Endothelial cell of umbilical vein (primary cell): ENCODE measurements around the gene ATP6V0C. TPM values are rescaled to one million over a fixed set of nuclear protein-coding genes. Genes with fewer than 3 reads are reported as not detected.

Experiments
- BruUV-seq: library from RNA; stranded (reverse); fragments of 400-500 nt; replicated peaks from 2 replicates; lab custom pipeline; 2021; lab: Mats Ljungman, UMichigan
- CTCF ChIA-PET: fragments of 300-600, 350-600 bp; sonication (Branson Sonifier 250); formaldehyde crosslinking; loops from one replicate; lab custom pipeline; 2021; ENCODE audit warnings: antibody characterized with exemption, inconsistent platforms; lab: Charles Lee
- POLR2A ChIA-PET: fragments of 300-600, 350-600 bp; sonication (Branson Sonifier 250); formaldehyde crosslinking; loops from one replicate; lab custom pipeline; 2021; ENCODE audit warnings: antibody characterized with exemption, inconsistent platforms; lab: Charles Lee
- DNase-seq: peaks from one replicate; pipeline ENCODE4 v3.0.0-alpha.2; 2011; ENCODE audit warnings: low read depth, low spot score
- FAIRE-seq: peaks from 2 replicates; lab custom pipeline; 2011; peaks lifted over from hg19 to GRCh38; lab: Jason Lieb, UNC
- H2AFZ ChIP-seq: 2 replicates; pipeline ENCODE4 v1.6.0; 2012; ENCODE audit warnings: low read depth, low read length, control low read depth, inconsistent platforms
- H3K27ac ChIP-seq: 2 replicates; pipeline ENCODE4 v1.5.1; 2011; ENCODE audit warnings: low read depth, mild to moderate bottlenecking, control low read depth, low read length, moderate library complexity; ENCODE audit not compliant: insufficient read depth
- H3K27me3 ChIP-seq, 2 experiments: 2 replicates each; pipeline versions ENCODE4 v1.6.0 to v1.6.1; 2011; ENCODE audit warnings: low read length in 2 of 2, mixed read lengths in 1 of 2; ENCODE audit not compliant: control insufficient read depth in 2 of 2, insufficient read depth in 2 of 2
- H3K36me3 ChIP-seq, 2 experiments: 2 replicates in 1 of 2; 3 replicates in 1 of 2; pipeline ENCODE4 v1.5.1; 2011; ENCODE audit warnings: low read length in 2 of 2, mild to moderate bottlenecking in 1 of 2, moderate library complexity in 1 of 2; ENCODE audit not compliant: control insufficient read depth in 2 of 2, insufficient read depth in 2 of 2; ENCODE audit errors: extremely low read depth in 1 of 2
- H3K4me1 ChIP-seq: 3 replicates; pipeline ENCODE4 v1.5.1; 2011; ENCODE audit warnings: mild to moderate bottlenecking, low read length; ENCODE audit not compliant: control insufficient read depth, insufficient read depth; ENCODE audit errors: extremely low read depth
- H3K4me2 ChIP-seq: 2 replicates; pipeline ENCODE4 v1.6.1; 2011; ENCODE audit warnings: low read length, control low read depth, mixed read lengths; ENCODE audit not compliant: insufficient read depth
- H3K4me3 ChIP-seq, 3 experiments: fragments of 200-600 bp in 1 of 3; sonication (generic), shearing (Covaris generic) in 1 of 3; replicated peaks in 1 of 3; 2 replicates each; pipeline ENCODE4 v1.5.1; 2011 to 2016; ENCODE audit warnings: control low read depth in 3 of 3, low read length in 3 of 3, mild to moderate bottlenecking in 2 of 3, inconsistent platforms in 1 of 3, low read depth in 1 of 3, moderate library complexity in 1 of 3; ENCODE audit not compliant: insufficient read depth in 1 of 3
- H3K79me2 ChIP-seq: 2 replicates; pipeline ENCODE4 v1.6.0; 2012; ENCODE audit warnings: low read length, inconsistent platforms; ENCODE audit not compliant: control insufficient read depth, insufficient read depth
- H3K9ac ChIP-seq: replicated peaks from 2 replicates; pipeline ENCODE3; 2011; ENCODE audit warnings: low read length, control low read depth; ENCODE audit not compliant: insufficient read depth; ENCODE audit errors: extremely low read depth
- H3K9me1 ChIP-seq: replicated peaks from 3 replicates; pipeline ENCODE4 v1.6.0; 2011; ENCODE audit warnings: mild to moderate bottlenecking, low read length; ENCODE audit not compliant: control insufficient read depth, insufficient read depth; ENCODE audit errors: extremely low read depth
- H3K9me3 ChIP-seq: replicated peaks from 2 replicates; pipeline ENCODE4 v1.5.1; 2012; ENCODE audit warnings: low read length, inconsistent platforms; ENCODE audit not compliant: control insufficient read depth, insufficient read depth
- H4K20me1 ChIP-seq: replicated peaks from 2 replicates; pipeline ENCODE3; 2011; ENCODE audit warnings: mild to moderate bottlenecking, low read length; ENCODE audit not compliant: control insufficient read depth, insufficient read depth; ENCODE audit errors: extremely low read depth
- CTCF ChIP-seq, 2 donors: IDR thresholded peaks; 1 replicate in 1 of 2; 2 replicates in 1 of 2; pipeline ENCODE4 v1.5.1; 2011; ENCODE audit warnings: low read length in 2 of 2, mild to moderate bottlenecking in 2 of 2, moderate library complexity in 2 of 2, control low read depth in 1 of 2, inconsistent platforms in 1 of 2, low read depth in 1 of 2; ENCODE audit not compliant: insufficient read depth in 1 of 2; ENCODE audit errors: extremely low read depth in 1 of 2
- EZH2 ChIP-seq: IDR thresholded peaks from 2 replicates; pipeline ENCODE4 v1.6.1; 2012; ENCODE audit warnings: borderline replicate concordance, low read depth, mild to moderate bottlenecking, moderate library complexity, low read length, inconsistent platforms; ENCODE audit not compliant: severe bottlenecking
- FOS ChIP-seq: IDR thresholded peaks from 2 replicates; pipeline ENCODE4 v1.6.1; 2011; ENCODE audit warnings: mild to moderate bottlenecking, low read length, moderate library complexity, borderline replicate concordance; ENCODE audit not compliant: insufficient read depth
- GATA2 ChIP-seq: IDR thresholded peaks from 2 replicates; pipeline ENCODE4 v1.7.0; 2011; ENCODE audit warnings: low read depth, mild to moderate bottlenecking, moderate library complexity, mixed read lengths, low read length; ENCODE audit not compliant: insufficient read length, insufficient read depth
- JUN ChIP-seq: IDR thresholded peaks from 2 replicates; pipeline ENCODE4 v1.6.1; 2011; ENCODE audit warnings: borderline replicate concordance, low read depth; ENCODE audit not compliant: insufficient read length, insufficient read depth
- MAX ChIP-seq: IDR thresholded peaks from 2 replicates; pipeline ENCODE4 v1.6.1; 2011; ENCODE audit not compliant: insufficient read depth, insufficient read length
- MYC ChIP-seq: IDR thresholded peaks from one replicate; pipeline ENCODE4 v1.6.1; 2011; ENCODE audit warnings: mild to moderate bottlenecking, low read depth, low read length
- POLR2A ChIP-seq: IDR thresholded peaks from 2 replicates; pipeline ENCODE4 v1.6.1; 2012; ENCODE audit warnings: low read depth, mild to moderate bottlenecking, control low read depth, low read length
- POLR2AphosphoS5 ChIP-seq: IDR thresholded peaks from 2 replicates; pipeline ENCODE4 v1.6.1; 2012; ENCODE audit warnings: low read depth, mild to moderate bottlenecking, control low read depth, low read length, moderate library complexity; ENCODE audit not compliant: insufficient read depth
- dilution Hi-C: fragments of 300-500 bp; cut with MboI; formaldehyde crosslinking; loops from one replicate; pipeline ENCODE4 v1.15.0; 2019; ENCODE audit warnings: low sequenced_read_pairs; ENCODE audit not compliant: extremely low pct_ligation_motif_present
- intact Hi-C: fragments of 100-400 bp; cut with micrococcal nuclease; formaldehyde crosslinking; loops from one replicate; pipeline ENCODE4 v1.10.0; 2022
- polyA plus RNA-seq, 4 experiments: library from polyadenylated mRNA; depleted of rRNA in 3 of 4; stranded (reverse) in 3 of 4; unstranded in 1 of 4; fragments of >200 nt; gene quantifications; 2 replicates each; pipeline versions ENCODE4 v1.2.1 to v1.2.3, GENCODE V29; 2011 to 2012; ENCODE audit warnings: missing spikeins in 1 of 4
- total RNA-seq: library from RNA; stranded (reverse); gene quantifications from 2 replicates; pipeline ENCODE4 v1.2.3, GENCODE V29; 2021

Gene ATP6V0C
- total and polyA plus RNA-seq, 2 donors (not counting 3 experiments of a cell fraction or from before 2014, with no cell fraction given), result 146 to 194 TPM

- CTCF ChIA-PET, result no interaction called here
- no peak for FAIRE-seq
- DNase-seq, result no peak
- H4K20me1 ChIP-seq, result no peaks in the 10 kb centered on the region
- no peaks in the 10 kb centered on the region for H3K9me3 ChIP-seq
- dilution Hi-C loops, result no loop called here
- H3K4me3 ChIP-seq, result no peak overlapping the region
- H3K27ac ChIP-seq, result no peak overlapping the region
- H3K4me2 ChIP-seq, result no peak overlapping the region
- peaks cover 7 to 45% of the 10 kb centered on the region in 2 experiments for H3K36me3 ChIP-seq
- H3K9ac ChIP-seq, result no peak overlapping the region
- BruUV-seq, result no TSS peak
- intact Hi-C loops, result no loop called here
- POLR2A ChIA-PET, result no interaction called here
- H3K79me2 ChIP-seq, result no peaks in the 10 kb centered on the region
- peaks cover 6% of the 10 kb centered on the region for H3K4me1 ChIP-seq
- H3K9me1 ChIP-seq, result no peaks in the 10 kb centered on the region
- no peak overlapping the region for H2AFZ ChIP-seq
- no peaks in the 10 kb centered on the region for H3K27me3 ChIP-seq
- no peak for TF ChIP-seq FOS
Measured at GRCh38 chr16:2527071-2527783, 13.5 kb downstream of the ATP6V0C start.

- Histone ChIP-seq H3K9ac (no peak overlapping the region), H3K36me3 (peaks cover 7 to 45% of the 10 kb centered on the region in 2 experiments), H3K9me1 (no peaks in the 10 kb centered on the region), H3K9me3 (no peaks in the 10 kb centered on the region), H3K4me2 (no peak overlapping the region), H3K27ac (no peak overlapping the region), H3K4me1 (peaks cover 11% of the 10 kb centered on the region), H3K27me3 (no peaks in the 10 kb centered on the region), H4K20me1 (no peaks in the 10 kb centered on the region), H2AFZ (no peak overlapping the region), H3K4me3 (no peak overlapping the region), H3K79me2 (no peaks in the 10 kb centered on the region)
- intact Hi-C loops, result no loop called here
- no peak for TF ChIP-seq FOS
- TF ChIP-seq CTCF (IDR thresholded peaks at IDR 0.05; ENCODE audit: extremely low read depth in 1 of 2, insufficient read depth in 1 of 2, low read depth in 1 of 2, low read length in 2 of 2), result no peak
- no peak for TF ChIP-seq EZH2
- TF ChIP-seq GATA2, result no peak
- TF ChIP-seq JUN, result no peak
- no peak for TF ChIP-seq POLR2A
- no peak for TF ChIP-seq MAX
- no peak for TF ChIP-seq POLR2AphosphoS5
- no peak for TF ChIP-seq MYC
- BruUV-seq, result no TSS peak
- FAIRE-seq (no peak), DNase-seq (no peak)
- ChIA-PET POLR2A (no interaction called here), CTCF (no interaction called here)
- dilution Hi-C loops, result no loop called here
Measured at GRCh38 chr16:2527784-2528100, 14.0 kb downstream of the ATP6V0C start.
